ENCODE measurements around the gene LINC01488. TPM values are rescaled to one million over a fixed set of nuclear protein-coding genes. Genes with fewer than 3 reads are reported as not detected.

LINC01488 gene
- total and polyA plus RNA-seq, 7 donors, result 0.36 TPM; not detected in 6

- H3K9me3 ChIP-seq, result no peaks in the 10 kb centered on the region
- peak; percentile 55 for DNase-seq
- H3K27ac ChIP-seq, result no peak overlapping the region
- 81 to 82% methylated on average over 15 of the region's 15 CpGs for WGBS, 2 donors
- no peak for TF ChIP-seq POLR2A (IDR thresholded peaks at IDR 0.05)
- no peak for TF ChIP-seq POLR2AphosphoS5 (IDR thresholded peaks at IDR 0.05)
- no peak for TF ChIP-seq CTCF (IDR thresholded peaks at IDR 0.05)
- no peak for TF ChIP-seq EP300 (IDR thresholded peaks at IDR 0.05)
- no peak overlapping the region for H3K4me3 ChIP-seq
- H3K36me3 ChIP-seq, result no peaks in the 10 kb centered on the region
- no peaks in the 10 kb centered on the region for H3K27me3 ChIP-seq
- no peaks in the 10 kb centered on the region for H3K4me1 ChIP-seq
- intact Hi-C loops (cut with DNase I), result no loop called here
These were observed 42.9 kb downstream of the LINC01488 start for GRCh38 chr11:69524291-69524882.

- H3K36me3 ChIP-seq, result no peaks in the 10 kb centered on the region
- intact Hi-C loops (cut with DNase I), result no loop called here
- H3K9me3 ChIP-seq, result no peaks in the 10 kb centered on the region
- TF ChIP-seq POLR2AphosphoS5 (IDR thresholded peaks at IDR 0.05) (no peak), CTCF (IDR thresholded peaks at IDR 0.05) (no peak), POLR2A (IDR thresholded peaks at IDR 0.05) (no peak), EP300 (IDR thresholded peaks at IDR 0.05) (no peak)
- WGBS, 2 donors, result 87 to 92% methylated on average over 15 of the region's 15 CpGs
- no peaks in the 10 kb centered on the region for H3K27me3 ChIP-seq
- no peak overlapping the region for H3K4me3 ChIP-seq
- peak; percentile 53 for DNase-seq
- no peaks in the 10 kb centered on the region for H3K4me1 ChIP-seq
- no peak overlapping the region for H3K27ac ChIP-seq
These were observed 43.5 kb downstream of the LINC01488 start for GRCh38 chr11:69524991-69525411.

GRCh38 chr11:69525516-69526452 lies 44.3 kb downstream of the LINC01488 start:
- peak; percentile 45 for DNase-seq
- no peaks in the 10 kb centered on the region for H3K4me1 ChIP-seq
- intact Hi-C loops (cut with DNase I), result no loop called here
- no peaks in the 10 kb centered on the region for H3K27me3 ChIP-seq
- WGBS, 2 donors, result 71 to 85% methylated on average over 19 of the region's 19 CpGs
- H3K4me3 ChIP-seq, result no peak overlapping the region
- TF ChIP-seq CTCF (IDR thresholded peaks at IDR 0.05) (no peak), POLR2A (IDR thresholded peaks at IDR 0.05) (no peak), POLR2AphosphoS5 (IDR thresholded peaks at IDR 0.05) (no peak)
- no peak overlapping the region for H3K27ac ChIP-seq
- no peaks in the 10 kb centered on the region for H3K36me3 ChIP-seq
- H3K9me3 ChIP-seq, result no peaks in the 10 kb centered on the region

- Histone ChIP-seq H3K27ac (no peak overlapping the region), H3K9me3 (no peaks in the 10 kb centered on the region), H3K4me1 (no peaks in the 10 kb centered on the region), H3K27me3 (no peaks in the 10 kb centered on the region), H3K36me3 (no peaks in the 10 kb centered on the region), H3K4me3 (no peak overlapping the region)
- intact Hi-C loops (cut with DNase I), result no loop called here
- TF ChIP-seq CTCF (IDR thresholded peaks at IDR 0.05) (no peak), POLR2AphosphoS5 (IDR thresholded peaks at IDR 0.05) (no peak), EP300 (IDR thresholded peaks at IDR 0.05) (no peak), POLR2A (IDR thresholded peaks at IDR 0.05) (no peak)
- WGBS, 2 donors, result 95 to 96% methylated on average over 12 of the region's 12 CpGs
- peak; percentile 40 for DNase-seq
These were observed 45.0 kb downstream of the LINC01488 start for GRCh38 chr11:69526453-69526810.

All from sigmoid colon (tissue), 7 donors.